HL-60 (cell line): ENCODE measurements around the gene TCFL5.

ENCODE experiments used
- CTCF ChIP-seq: IDR thresholded peaks from one replicate; pipeline ENCODE4 v1.5.1; 2011; ENCODE audit warnings: low read length, control low read depth, inconsistent platforms; ENCODE audit not compliant: insufficient read depth
- POLR2AphosphoS5 ChIP-seq: IDR thresholded peaks from 2 replicates; pipeline ENCODE4 v1.6.1; 2012; ENCODE audit warnings: low read depth
- SPI1 ChIP-seq: IDR thresholded peaks from 2 replicates; pipeline ENCODE4 v1.6.1; 2012; ENCODE audit warnings: low read depth, mild to moderate bottlenecking, borderline replicate concordance
- TF ChIP-seq, protein P1 (sequence below): IDR thresholded peaks from 2 replicates; pipeline ENCODE4 v1.6.1; 2012; ENCODE audit warnings: low read depth; ENCODE audit not compliant: insufficient replicate concordance

- TF ChIP-seq CTCF = no peak
- no peak for TF ChIP-seq POLR2AphosphoS5
- no peak for TF ChIP-seq SPI1
- TF ChIP-seq, protein P1, sequence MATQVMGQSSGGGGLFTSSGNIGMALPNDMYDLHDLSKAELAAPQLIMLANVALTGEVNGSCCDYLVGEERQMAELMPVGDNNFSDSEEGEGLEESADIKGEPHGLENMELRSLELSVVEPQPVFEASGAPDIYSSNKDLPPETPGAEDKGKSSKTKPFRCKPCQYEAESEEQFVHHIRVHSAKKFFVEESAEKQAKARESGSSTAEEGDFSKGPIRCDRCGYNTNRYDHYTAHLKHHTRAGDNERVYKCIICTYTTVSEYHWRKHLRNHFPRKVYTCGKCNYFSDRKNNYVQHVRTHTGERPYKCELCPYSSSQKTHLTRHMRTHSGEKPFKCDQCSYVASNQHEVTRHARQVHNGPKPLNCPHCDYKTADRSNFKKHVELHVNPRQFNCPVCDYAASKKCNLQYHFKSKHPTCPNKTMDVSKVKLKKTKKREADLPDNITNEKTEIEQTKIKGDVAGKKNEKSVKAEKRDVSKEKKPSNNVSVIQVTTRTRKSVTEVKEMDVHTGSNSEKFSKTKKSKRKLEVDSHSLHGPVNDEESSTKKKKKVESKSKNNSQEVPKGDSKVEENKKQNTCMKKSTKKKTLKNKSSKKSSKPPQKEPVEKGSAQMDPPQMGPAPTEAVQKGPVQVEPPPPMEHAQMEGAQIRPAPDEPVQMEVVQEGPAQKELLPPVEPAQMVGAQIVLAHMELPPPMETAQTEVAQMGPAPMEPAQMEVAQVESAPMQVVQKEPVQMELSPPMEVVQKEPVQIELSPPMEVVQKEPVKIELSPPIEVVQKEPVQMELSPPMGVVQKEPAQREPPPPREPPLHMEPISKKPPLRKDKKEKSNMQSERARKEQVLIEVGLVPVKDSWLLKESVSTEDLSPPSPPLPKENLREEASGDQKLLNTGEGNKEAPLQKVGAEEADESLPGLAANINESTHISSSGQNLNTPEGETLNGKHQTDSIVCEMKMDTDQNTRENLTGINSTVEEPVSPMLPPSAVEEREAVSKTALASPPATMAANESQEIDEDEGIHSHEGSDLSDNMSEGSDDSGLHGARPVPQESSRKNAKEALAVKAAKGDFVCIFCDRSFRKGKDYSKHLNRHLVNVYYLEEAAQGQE = no peak
Measured at GRCh38 chr20:62872862-62873261, 11.2 kb upstream of the TCFL5 start.
